Endothelial cell of umbilical vein (primary cell): ENCODE results near the gene VSIG1. TPM values are rescaled to one million over a fixed set of nuclear protein-coding genes. Genes with fewer than 3 reads are reported as not detected.

Source experiments
- BruUV-seq: library from RNA; stranded (reverse); fragments of 400-500 nt; replicated peaks from 2 replicates; lab custom pipeline; 2021; lab: Mats Ljungman, UMichigan
- CTCF ChIA-PET: fragments of 300-600, 350-600 bp; sonication (Branson Sonifier 250); formaldehyde crosslinking; loops from one replicate; lab custom pipeline; 2021; ENCODE audit warnings: antibody characterized with exemption, inconsistent platforms; lab: Charles Lee
- POLR2A ChIA-PET: fragments of 300-600, 350-600 bp; sonication (Branson Sonifier 250); formaldehyde crosslinking; loops from one replicate; lab custom pipeline; 2021; ENCODE audit warnings: antibody characterized with exemption, inconsistent platforms; lab: Charles Lee
- DNase-seq: peaks from one replicate; pipeline ENCODE4 v3.0.0-alpha.2; 2011; ENCODE audit warnings: low read depth, low spot score
- FAIRE-seq: peaks from 2 replicates; lab custom pipeline; 2011; peaks lifted over from hg19 to GRCh38; lab: Jason Lieb, UNC
- H2AFZ ChIP-seq: 2 replicates; pipeline ENCODE4 v1.6.0; 2012; ENCODE audit warnings: low read depth, low read length, control low read depth, inconsistent platforms
- H3K27ac ChIP-seq: 2 replicates; pipeline ENCODE4 v1.5.1; 2011; ENCODE audit warnings: low read depth, mild to moderate bottlenecking, control low read depth, low read length, moderate library complexity; ENCODE audit not compliant: insufficient read depth
- H3K27me3 ChIP-seq, 2 experiments: 2 replicates each; pipeline versions ENCODE4 v1.6.0 to v1.6.1; 2011; ENCODE audit warnings: low read length in 2 of 2, mixed read lengths in 1 of 2; ENCODE audit not compliant: control insufficient read depth in 2 of 2, insufficient read depth in 2 of 2
- H3K36me3 ChIP-seq, 2 experiments: 2 replicates in 1 of 2; 3 replicates in 1 of 2; pipeline ENCODE4 v1.5.1; 2011; ENCODE audit warnings: low read length in 2 of 2, mild to moderate bottlenecking in 1 of 2, moderate library complexity in 1 of 2; ENCODE audit not compliant: control insufficient read depth in 2 of 2, insufficient read depth in 2 of 2; ENCODE audit errors: extremely low read depth in 1 of 2
- H3K4me1 ChIP-seq: 3 replicates; pipeline ENCODE4 v1.5.1; 2011; ENCODE audit warnings: mild to moderate bottlenecking, low read length; ENCODE audit not compliant: control insufficient read depth, insufficient read depth; ENCODE audit errors: extremely low read depth
- H3K4me2 ChIP-seq: 2 replicates; pipeline ENCODE4 v1.6.1; 2011; ENCODE audit warnings: low read length, control low read depth, mixed read lengths; ENCODE audit not compliant: insufficient read depth
- H3K4me3 ChIP-seq, 3 experiments: fragments of 200-600 bp in 1 of 3; sonication (generic), shearing (Covaris generic) in 1 of 3; replicated peaks in 1 of 3; 2 replicates each; pipeline ENCODE4 v1.5.1; 2011 to 2016; ENCODE audit warnings: control low read depth in 3 of 3, low read length in 3 of 3, mild to moderate bottlenecking in 2 of 3, inconsistent platforms in 1 of 3, low read depth in 1 of 3, moderate library complexity in 1 of 3; ENCODE audit not compliant: insufficient read depth in 1 of 3
- H3K79me2 ChIP-seq: 2 replicates; pipeline ENCODE4 v1.6.0; 2012; ENCODE audit warnings: low read length, inconsistent platforms; ENCODE audit not compliant: control insufficient read depth, insufficient read depth
- H3K9ac ChIP-seq: replicated peaks from 2 replicates; pipeline ENCODE3; 2011; ENCODE audit warnings: low read length, control low read depth; ENCODE audit not compliant: insufficient read depth; ENCODE audit errors: extremely low read depth
- H3K9me1 ChIP-seq: replicated peaks from 3 replicates; pipeline ENCODE4 v1.6.0; 2011; ENCODE audit warnings: mild to moderate bottlenecking, low read length; ENCODE audit not compliant: control insufficient read depth, insufficient read depth; ENCODE audit errors: extremely low read depth
- H3K9me3 ChIP-seq: replicated peaks from 2 replicates; pipeline ENCODE4 v1.5.1; 2012; ENCODE audit warnings: low read length, inconsistent platforms; ENCODE audit not compliant: control insufficient read depth, insufficient read depth
- H4K20me1 ChIP-seq: replicated peaks from 2 replicates; pipeline ENCODE3; 2011; ENCODE audit warnings: mild to moderate bottlenecking, low read length; ENCODE audit not compliant: control insufficient read depth, insufficient read depth; ENCODE audit errors: extremely low read depth
- CTCF ChIP-seq, 2 donors: IDR thresholded peaks; 1 replicate in 1 of 2; 2 replicates in 1 of 2; pipeline ENCODE4 v1.5.1; 2011; ENCODE audit warnings: low read length in 2 of 2, mild to moderate bottlenecking in 2 of 2, moderate library complexity in 2 of 2, control low read depth in 1 of 2, inconsistent platforms in 1 of 2, low read depth in 1 of 2; ENCODE audit not compliant: insufficient read depth in 1 of 2; ENCODE audit errors: extremely low read depth in 1 of 2
- EZH2 ChIP-seq: IDR thresholded peaks from 2 replicates; pipeline ENCODE4 v1.6.1; 2012; ENCODE audit warnings: borderline replicate concordance, low read depth, mild to moderate bottlenecking, moderate library complexity, low read length, inconsistent platforms; ENCODE audit not compliant: severe bottlenecking
- FOS ChIP-seq: IDR thresholded peaks from 2 replicates; pipeline ENCODE4 v1.6.1; 2011; ENCODE audit warnings: mild to moderate bottlenecking, low read length, moderate library complexity, borderline replicate concordance; ENCODE audit not compliant: insufficient read depth
- GATA2 ChIP-seq: IDR thresholded peaks from 2 replicates; pipeline ENCODE4 v1.7.0; 2011; ENCODE audit warnings: low read depth, mild to moderate bottlenecking, moderate library complexity, mixed read lengths, low read length; ENCODE audit not compliant: insufficient read length, insufficient read depth
- JUN ChIP-seq: IDR thresholded peaks from 2 replicates; pipeline ENCODE4 v1.6.1; 2011; ENCODE audit warnings: borderline replicate concordance, low read depth; ENCODE audit not compliant: insufficient read length, insufficient read depth
- MYC ChIP-seq: IDR thresholded peaks from one replicate; pipeline ENCODE4 v1.6.1; 2011; ENCODE audit warnings: mild to moderate bottlenecking, low read depth, low read length
- POLR2A ChIP-seq: IDR thresholded peaks from 2 replicates; pipeline ENCODE4 v1.6.1; 2012; ENCODE audit warnings: low read depth, mild to moderate bottlenecking, control low read depth, low read length
- POLR2AphosphoS5 ChIP-seq: IDR thresholded peaks from 2 replicates; pipeline ENCODE4 v1.6.1; 2012; ENCODE audit warnings: low read depth, mild to moderate bottlenecking, control low read depth, low read length, moderate library complexity; ENCODE audit not compliant: insufficient read depth
- dilution Hi-C: fragments of 300-500 bp; cut with MboI; formaldehyde crosslinking; loops from one replicate; pipeline ENCODE4 v1.15.0; 2019; ENCODE audit warnings: low sequenced_read_pairs; ENCODE audit not compliant: extremely low pct_ligation_motif_present
- intact Hi-C: fragments of 100-400 bp; cut with micrococcal nuclease; formaldehyde crosslinking; loops from one replicate; pipeline ENCODE4 v1.10.0; 2022
- polyA plus RNA-seq, 4 experiments: library from polyadenylated mRNA; depleted of rRNA in 3 of 4; stranded (reverse) in 3 of 4; unstranded in 1 of 4; fragments of >200 nt; gene quantifications; 2 replicates each; pipeline versions ENCODE4 v1.2.1 to v1.2.3, GENCODE V29; 2011 to 2012; ENCODE audit warnings: missing spikeins in 1 of 4
- total RNA-seq: library from RNA; stranded (reverse); gene quantifications from 2 replicates; pipeline ENCODE4 v1.2.3, GENCODE V29; 2021
- TF ChIP-seq, protein P1 (sequence below): IDR thresholded peaks from 2 replicates; pipeline ENCODE4 v1.6.1; 2011; ENCODE audit not compliant: insufficient read depth, insufficient read length

Gene VSIG1
- total and polyA plus RNA-seq, 2 donors (not counting 3 experiments of a cell fraction or from before 2014, with no cell fraction given): 1.5 to 2.1 TPM

DNA sequence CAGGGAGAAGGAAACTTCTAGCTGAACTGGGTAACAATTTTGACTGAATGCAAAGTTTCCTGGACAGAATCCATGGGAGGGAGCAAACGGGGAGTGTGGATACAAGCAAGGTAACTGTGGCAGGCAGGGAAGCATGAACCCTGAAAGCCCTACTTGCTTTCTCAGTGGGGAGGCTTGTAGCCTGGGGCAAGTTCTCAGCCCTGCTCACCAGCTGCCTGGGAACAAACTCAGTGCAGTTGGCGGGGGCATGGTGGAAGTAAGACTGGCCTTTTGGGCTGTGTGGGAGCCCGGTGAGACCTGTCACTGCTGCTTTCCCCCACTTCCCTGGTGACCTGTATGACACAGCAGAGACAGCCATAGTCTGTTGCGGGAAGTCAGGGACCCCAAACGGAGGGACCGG lies 48.7 kb upstream of the VSIG1 start:
- Histone ChIP-seq H4K20me1 (no peaks in the 10 kb centered on the region), H2AFZ (no peak overlapping the region), H3K4me3 (no peak overlapping the region), H3K27ac (no peak overlapping the region), H3K9me3 (no peaks in the 10 kb centered on the region), H3K79me2 (no peaks in the 10 kb centered on the region), H3K9ac (no peak overlapping the region), H3K4me2 (no peak overlapping the region), H3K4me1 (no peaks in the 10 kb centered on the region), H3K36me3 (no peaks in the 10 kb centered on the region), H3K27me3 (no peaks in the 10 kb centered on the region), H3K9me1 (no peaks in the 10 kb centered on the region)
- dilution Hi-C loops (no loop called here), intact Hi-C loops (no loop called here)
- ChIA-PET POLR2A (no interaction called here), CTCF (no interaction called here)
- DNase-seq (no peak), FAIRE-seq (no peak)
- TF ChIP-seq EZH2 (no peak), POLR2A (no peak), MYC (no peak), FOS (no peak), GATA2 (no peak), POLR2AphosphoS5 (no peak)
- TF ChIP-seq, protein P1, sequence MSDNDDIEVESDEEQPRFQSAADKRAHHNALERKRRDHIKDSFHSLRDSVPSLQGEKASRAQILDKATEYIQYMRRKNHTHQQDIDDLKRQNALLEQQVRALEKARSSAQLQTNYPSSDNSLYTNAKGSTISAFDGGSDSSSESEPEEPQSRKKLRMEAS: no peak
- no TSS peak for BruUV-seq

- no peak for TF ChIP-seq FOS
- TF ChIP-seq MYC: no peak
- no peak for TF ChIP-seq JUN
- TF ChIP-seq POLR2A: no peak
- no peak for TF ChIP-seq EZH2
- no peak for TF ChIP-seq GATA2
- no peak for TF ChIP-seq CTCF (IDR thresholded peaks at IDR 0.05; ENCODE audit: extremely low read depth in 1 of 2, insufficient read depth in 1 of 2, low read depth in 1 of 2, low read length in 2 of 2)
- TF ChIP-seq, protein P1: no peak
- TF ChIP-seq POLR2AphosphoS5: no peak
- Histone ChIP-seq H3K27me3 (peaks cover 0 to 7% of the 10 kb centered on the region in 2 experiments), H3K4me1 (no peaks in the 10 kb centered on the region), H3K4me2 (no peak overlapping the region), H3K27ac (no peak overlapping the region), H3K4me3 (no peak overlapping the region), H3K9me3 (no peaks in the 10 kb centered on the region), H3K9me1 (no peaks in the 10 kb centered on the region), H4K20me1 (no peaks in the 10 kb centered on the region), H2AFZ (no peak overlapping the region), H3K79me2 (no peaks in the 10 kb centered on the region), H3K36me3 (no peaks in the 10 kb centered on the region), H3K9ac (no peak overlapping the region)
- no TSS peak for BruUV-seq
- dilution Hi-C loops (no loop called here), intact Hi-C loops (loop anchor here (1.0 to 5.0 kb wide), 2 partner anchors 72 to 973 kb away; no protein-coding TSS in a partner anchor)
- FAIRE-seq (no peak), DNase-seq (no peak)
- ChIA-PET CTCF (interaction anchor here (0.7 to 2.6 kb wide), 12 partner anchors 10 to 975 kb away, joined by 3 to 9 read pairs (median 3); no protein-coding TSS in a partner anchor), POLR2A (no interaction called here)
Observed at GRCh38 chrX:108000751-108001150, 44.1 kb upstream of the VSIG1 start.
